ENCODE data around the gene CSH2. TPM values are rescaled to one million over a fixed set of nuclear protein-coding genes. Genes with fewer than 3 reads are reported as not detected.

CSH2 gene
- total and polyA plus RNA-seq, 9 of the 15 experiments (the other 6 are each of a cell fraction or from before 2014, with no cell fraction given): not detected

- peak; percentile 57; the same call in 1 of the 2 replicates for TF ChIP-seq CREB3L1 (IDR thresholded peaks at IDR 0.05; ENCODE audit: borderline replicate concordance, low read depth)
- no peak for TF ChIP-seq MCM7 (IDR thresholded peaks at IDR 0.05)
- TF ChIP-seq MYNN (IDR thresholded peaks at IDR 0.05): peak; percentile 64
- TF ChIP-seq MYNN (CRISPR knock-in tag; IDR thresholded peaks at IDR 0.05): no peak
- TF ChIP-seq NONO (IDR thresholded peaks at IDR 0.05; ENCODE audit: low read depth in 2 of 2, low read length in 1 of 2): peak in 1 of 2 experiments; percentile 95; a peak in 2 of 4 replicates
- TF ChIP-seq JUNB (CRISPR knock-in tag; conservative IDR thresholded peaks at IDR 0.05): peak; percentile 29; the same call in 1 of the 2 replicates
- peak; percentile 75 to 89; a peak in 3 of 4 replicates for TF ChIP-seq SIN3A (IDR thresholded peaks at IDR 0.05; ENCODE audit: borderline replicate concordance in 2 of 2, control insufficient read depth in 1 of 2, low read depth in 2 of 2, low read length in 2 of 2)
- peak; percentile 81; the same call in 1 of the 2 replicates for TF ChIP-seq E2F5 (CRISPR knock-in tag; IDR thresholded peaks at IDR 0.05)
- TF ChIP-seq HOMEZ (CRISPR knock-in tag; IDR thresholded peaks at IDR 0.05): 0 out of 2 replicates have a peak, but pooled peaks have one; percentile 57
- no peak for TF ChIP-seq ZNF232 (CRISPR knock-in tag; IDR thresholded peaks at IDR 0.05)
- TF ChIP-seq RBM15 (IDR thresholded peaks at IDR 0.05; ENCODE audit: insufficient read depth, low read length): no peak
- TF ChIP-seq FOXO4 (CRISPR knock-in tag; IDR thresholded peaks at IDR 0.05): 0 out of 2 replicates have a peak, but pooled peaks have one; percentile 43
- TF ChIP-seq BHLHE40 (IDR thresholded peaks at IDR 0.05; ENCODE audit: low read length): peak; percentile 29; the same call in 1 of the 2 replicates
- peak; percentile 88 for TF ChIP-seq RNF2 (IDR thresholded peaks at IDR 0.05)
- peak; percentile 100 for TF ChIP-seq HDAC3 (IDR thresholded peaks at IDR 0.05; ENCODE audit: borderline replicate concordance, partially characterized antibody)
- no peak for TF ChIP-seq E4F1 (CRISPR knock-in tag; IDR thresholded peaks at IDR 0.05; ENCODE audit: borderline replicate concordance)
- TF ChIP-seq NR2C2 (CRISPR knock-in tag; IDR thresholded peaks at IDR 0.05): peak; percentile 99
- TF ChIP-seq NR2C2 (tag; IDR thresholded peaks at IDR 0.05): peak; percentile 100
- peak; percentile 84 for TF ChIP-seq ELF2 (CRISPR knock-in tag; IDR thresholded peaks at IDR 0.05)
Measured at GRCh38 chr17:63842540-63843386, 30.7 kb downstream of the CSH2 start, which contains the start of gene SMARCD2 (continued).

Measured in K562 (cell line).